DMS53 (cell line): ENCODE results near the gene CRHR1.
"Not testable (repeated sequence)": the region's sequence is repeated elsewhere in the genome, so short reads cannot be mapped to it uniquely, and the experiment has no call there.

Experiments used
- DNase-seq: peaks from one replicate; lab custom pipeline; 2025; lab: John Stamatoyannopoulos, UW

The CRHR1 gene

GRCh38 chr17:45784293-45784740 is at the start of gene CRHR1:
CRHR1 (plus strand) TSS chr17:45784320; CDS start chr17:45784545, 225 bp downstream.
- DNase-seq = peak; percentile 67

GRCh38 chr17:45734598-45734997 is 49.5 kb upstream of the CRHR1 start:
- DNase-seq = no peak

- no peak for DNase-seq
These were observed 48.6 kb upstream of the CRHR1 start for GRCh38 chr17:45735488-45735887.

GRCh38 chr17:45739786-45740185 is 44.3 kb upstream of the CRHR1 start:
- no peak for DNase-seq

GRCh38 chr17:45740553-45741330 is 43.4 kb upstream of the CRHR1 start:
- peak; percentile 69 for DNase-seq

GRCh38 chr17:45742251-45742650 is 41.9 kb upstream of the CRHR1 start:
- DNase-seq = no peak

GRCh38 chr17:45743626-45744326 is 40.3 kb upstream of the CRHR1 start:
- DNase-seq = no peak

GRCh38 chr17:45744826-45745225 is 39.3 kb upstream of the CRHR1 start:
- not testable (repeated sequence) for DNase-seq

GRCh38 chr17:45745601-45746494 is 38.3 kb upstream of the CRHR1 start:
- DNase-seq = no peak

- no peak for DNase-seq
These were observed 36.2 kb upstream of the CRHR1 start for GRCh38 chr17:45747911-45748310.

GRCh38 chr17:45748731-45749310 is 35.3 kb upstream of the CRHR1 start:
- DNase-seq = no peak

GRCh38 chr17:45749831-45750335 is 34.2 kb upstream of the CRHR1 start:
- DNase-seq = no peak

GRCh38 chr17:45750779-45751440 is 33.2 kb upstream of the CRHR1 start:
- no peak for DNase-seq

- DNase-seq = no peak
These were observed 32.7 kb upstream of the CRHR1 start for GRCh38 chr17:45751466-45751865.

- DNase-seq = no peak
These were observed 31.9 kb upstream of the CRHR1 start for GRCh38 chr17:45752246-45752645.

- DNase-seq = no peak
These were observed 30.4 kb upstream of the CRHR1 start for GRCh38 chr17:45753645-45754225.

GRCh38 chr17:45755050-45755449 is 29.1 kb upstream of the CRHR1 start:
- no peak for DNase-seq

- DNase-seq = no peak
These were observed 27.7 kb upstream of the CRHR1 start for GRCh38 chr17:45756266-45756991.

GRCh38 chr17:45757431-45758218 is 26.5 kb upstream of the CRHR1 start:
- no peak for DNase-seq
